Spleen (tissue), 11 donors: ENCODE measurements around the gene KIF23. TPM values are rescaled to one million over a fixed set of nuclear protein-coding genes. Genes with fewer than 3 reads are reported as not detected.
A peak's percentile ranks its signal among the peaks of the same experiment; 100 is the strongest.

Experiments
- DNase-seq: peaks from one replicate; pipeline ENCODE4 v3.0.0-alpha.2; 2020
- H3K27ac ChIP-seq, 8 donors: fragments of 200-600 bp; sonication (generic) in 7 of 8; 1 replicate in 4 of 8; 2 replicates in 4 of 8; pipeline versions ENCODE4 v1.5.0 to v1.8.0; 2016 to 2021; ENCODE audit warnings: inconsistent platforms in 4 of 8, mild to moderate bottlenecking in 4 of 8, moderate library complexity in 1 of 8
- H3K27me3 ChIP-seq, 7 donors: fragments of 200-600 bp; sonication (generic) in 6 of 7; replicated peaks in 1 of 7; 1 replicate in 4 of 7; 2 replicates in 3 of 7; pipeline versions ENCODE4 v1.5.0 to v1.8.0; 2016 to 2021; ENCODE audit warnings: inconsistent platforms in 3 of 7, mild to moderate bottlenecking in 1 of 7
- H3K36me3 ChIP-seq, 6 donors: fragments of 200-600 bp; sonication (generic) in 5 of 6; 1 replicate in 4 of 6; 2 replicates in 2 of 6; pipeline versions ENCODE4 v1.5.0 to v1.8.0; 2016 to 2021; ENCODE audit warnings: inconsistent platforms in 2 of 6
- H3K4me1 ChIP-seq, 6 donors: fragments of 200-600 bp; sonication (generic) in 5 of 6; 1 replicate in 3 of 6; 2 replicates in 3 of 6; pipeline versions ENCODE4 v1.5.0 to v1.8.0; 2016 to 2021; ENCODE audit warnings: inconsistent platforms in 3 of 6
- H3K4me3 ChIP-seq, 8 donors: fragments of 200-600 bp; sonication (generic) in 7 of 8; 1 replicate in 4 of 8; 2 replicates in 4 of 8; pipeline versions ENCODE4 v1.5.0 to v1.8.0; 2016 to 2021; ENCODE audit warnings: inconsistent platforms in 4 of 8, mild to moderate bottlenecking in 4 of 8, moderate library complexity in 2 of 8
- H3K9me3 ChIP-seq, 8 donors: fragments of 200-600 bp; sonication (generic) in 7 of 8; 1 replicate in 4 of 8; 2 replicates in 4 of 8; pipeline versions ENCODE4 v1.5.0 to v1.8.0; 2016 to 2021; ENCODE audit warnings: inconsistent platforms in 4 of 8
- CTCF ChIP-seq, 11 experiments: fragments of 200-600 bp in 7 of 11; fragments of 450-650 bp in 4 of 11; sonication (generic) in 4 of 11; IDR thresholded peaks in 8 of 11; conservative IDR thresholded peaks in 3 of 11; 1 replicate in 7 of 11; 2 replicates in 4 of 11; pipeline versions ENCODE4 v1.4.0 to v1.8.0; 2016 to 2021; ENCODE audit warnings: antibody characterized with exemption in 11 of 11, inconsistent platforms in 4 of 11, mild to moderate bottlenecking in 1 of 11
- POLR2A ChIP-seq, 3 donors: fragments of 450-650 bp; IDR thresholded peaks; one replicate each; pipeline ENCODE4 v1.5.1; 2017; ENCODE audit warnings: antibody characterized with exemption in 3 of 3, mild to moderate bottlenecking in 1 of 3
- POLR2AphosphoS5 ChIP-seq, 3 donors: sonication (generic); formaldehyde crosslinking; IDR thresholded peaks; one replicate each; pipeline ENCODE4 v1.5.1; 2017; ENCODE audit warnings: antibody characterized with exemption in 3 of 3
- WGBS, 5 donors: extraction: QIAGEN DNeasy Blood & Tissue Kit in 3 of 5; methylation state at CpG; one replicate each; pipeline versions ENCODE4 v1.1.5 to v1.1.7; 2013 to 2018; 5-methylcytosine and 5-hydroxymethylcytosine counted together
- intact Hi-C: fragments of 100-400 bp; cut with DNase I; formaldehyde crosslinking; loops from one replicate; pipeline ENCODE4 v1.15.0; 2023; ENCODE audit warnings: low total_unique reads
- polyA plus RNA-seq, 3 donors: library from polyadenylated mRNA; stranded (reverse); fragments of 200-250 nt; gene quantifications; one replicate each; pipeline ENCODE4 v1.2.1, GENCODE V29; 2013
- total RNA-seq, 7 donors: library from RNA; depleted of rRNA in 3 of 7; stranded (reverse); fragments of >200 nt in 3 of 7; fragmentation: NEBNext Ultra II Directional in 4 of 7; extraction: Animal tissue kit (Norgen Biotek cat#: 25700) in 4 of 7; gene quantifications; one replicate each; pipeline versions ENCODE4 v1.1.0 to v1.2.1, GENCODE V29; 2016 to 2021
- donor health status: healthy with polysubstance abuse.
- donor health status: DM: no; HTN: no; CAD: no; lungs with moderate emphysema.
- donor health status: DM: no; HTN: no; CAD: no.
- donor health status: Bipolar disorder and iron deficiency.
- donor health status: healthy.
- donor health status: DM: no; HTN: no; CAD: no.
- donor health status: DM: yes; HTN: yes; CAD: no.

The KIF23 gene
- total and polyA plus RNA-seq, 10 donors, result 0.89 to 9.2 (median 4.5) TPM

GRCh38 chr15:69466733-69467132 lies 52.6 kb downstream of the KIF23 start:
- peaks cover 11 to 56% (median 32%) of the 10 kb centered on the region in 6 donors for H3K4me1 ChIP-seq
- WGBS, 5 donors, result 75 to 96% (median 86%) methylated on average over 2 of the region's 2 CpGs
- no peaks in the 10 kb centered on the region for H3K9me3 ChIP-seq
- no peak overlapping the region for H3K27ac ChIP-seq
- no peaks in the 10 kb centered on the region for H3K36me3 ChIP-seq
- TF ChIP-seq CTCF (IDR thresholded peaks at IDR 0.05 in 8 of 11, conservative IDR thresholded peaks at IDR 0.05 in 3 of 11) (no peak), POLR2A (IDR thresholded peaks at IDR 0.05) (no peak), POLR2AphosphoS5 (IDR thresholded peaks at IDR 0.05) (no peak)
- H3K4me3 ChIP-seq, result no peak overlapping the region
- H3K27me3 ChIP-seq, result no peaks in the 10 kb centered on the region
- no peak for DNase-seq
- intact Hi-C loops, result no loop called here

GRCh38 chr15:69467636-69468035 lies 53.5 kb downstream of the KIF23 start:
- no peak overlapping the region for H3K4me3 ChIP-seq
- no peaks in the 10 kb centered on the region for H3K36me3 ChIP-seq
- TF ChIP-seq POLR2AphosphoS5 (IDR thresholded peaks at IDR 0.05) (no peak), CTCF (IDR thresholded peaks at IDR 0.05 in 8 of 11, conservative IDR thresholded peaks at IDR 0.05 in 3 of 11) (no peak), POLR2A (IDR thresholded peaks at IDR 0.05) (no peak)
- H3K27me3 ChIP-seq, result no peaks in the 10 kb centered on the region
- H3K4me1 ChIP-seq, result peaks cover 5 to 49% (median 25%) of the 10 kb centered on the region in 6 donors
- no peaks in the 10 kb centered on the region for H3K9me3 ChIP-seq
- 82 to 91% (median 86%) methylated on average over 11 of the region's 11 CpGs for WGBS, 5 donors
- DNase-seq, result no peak
- intact Hi-C loops, result no loop called here
- peak overlapping the region in 4 of 8 donors; percentile 25 to 71 (median 42) for H3K27ac ChIP-seq

GRCh38 chr15:69468241-69469121 lies 54.3 kb downstream of the KIF23 start:
- TF ChIP-seq CTCF (IDR thresholded peaks at IDR 0.05 in 8 of 11, conservative IDR thresholded peaks at IDR 0.05 in 3 of 11) (no peak), POLR2A (IDR thresholded peaks at IDR 0.05) (no peak), POLR2AphosphoS5 (IDR thresholded peaks at IDR 0.05) (no peak)
- intact Hi-C loops, result no loop called here
- H3K36me3 ChIP-seq, result no peaks in the 10 kb centered on the region
- no peak overlapping the region for H3K4me3 ChIP-seq
- H3K4me1 ChIP-seq, result peaks cover 5 to 41% (median 20%) of the 10 kb centered on the region in 6 donors
- no peak for DNase-seq
- peak overlapping the region in 5 of 8 donors; percentile 25 to 71 (median 38) for H3K27ac ChIP-seq
- WGBS, 5 donors, result 58 to 67% (median 60%) methylated on average over 19 of the region's 19 CpGs
- H3K9me3 ChIP-seq, result no peaks in the 10 kb centered on the region
- no peaks in the 10 kb centered on the region for H3K27me3 ChIP-seq
